ENCODE data around the gene ANKRD11.

Gene ANKRD11

DNA sequence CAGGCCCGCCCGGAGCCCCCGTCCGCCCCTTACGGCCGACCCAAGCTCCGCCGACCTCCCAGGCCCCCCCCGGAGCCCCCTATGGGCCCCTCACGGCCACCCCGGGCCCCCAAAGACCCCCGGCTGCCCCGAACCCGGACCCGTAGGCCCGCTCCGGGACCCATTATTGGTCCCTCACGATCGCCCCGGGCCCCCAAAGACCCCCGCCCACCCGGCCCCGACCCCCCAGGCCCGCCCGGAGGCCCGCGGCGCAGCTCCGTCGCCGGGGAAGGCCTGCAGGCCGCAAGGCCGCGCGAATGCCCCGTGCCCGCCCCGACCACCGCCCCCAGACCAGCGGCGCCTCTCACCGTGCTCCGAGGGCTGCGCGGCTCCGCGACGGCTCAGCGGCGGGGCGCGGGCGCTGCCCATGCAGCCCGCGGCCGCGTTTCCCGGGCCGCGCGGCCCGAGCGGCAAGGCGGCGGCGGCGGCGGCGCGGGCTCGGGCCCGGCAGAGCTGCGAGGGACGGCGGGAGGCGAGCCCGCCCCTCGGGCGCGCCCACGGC lies 393 bp downstream of the ANKRD11 start:
- DNase-seq (ENCODE audit: extremely low read depth, low read depth): no peak
- TF ChIP-seq, protein P1, sequence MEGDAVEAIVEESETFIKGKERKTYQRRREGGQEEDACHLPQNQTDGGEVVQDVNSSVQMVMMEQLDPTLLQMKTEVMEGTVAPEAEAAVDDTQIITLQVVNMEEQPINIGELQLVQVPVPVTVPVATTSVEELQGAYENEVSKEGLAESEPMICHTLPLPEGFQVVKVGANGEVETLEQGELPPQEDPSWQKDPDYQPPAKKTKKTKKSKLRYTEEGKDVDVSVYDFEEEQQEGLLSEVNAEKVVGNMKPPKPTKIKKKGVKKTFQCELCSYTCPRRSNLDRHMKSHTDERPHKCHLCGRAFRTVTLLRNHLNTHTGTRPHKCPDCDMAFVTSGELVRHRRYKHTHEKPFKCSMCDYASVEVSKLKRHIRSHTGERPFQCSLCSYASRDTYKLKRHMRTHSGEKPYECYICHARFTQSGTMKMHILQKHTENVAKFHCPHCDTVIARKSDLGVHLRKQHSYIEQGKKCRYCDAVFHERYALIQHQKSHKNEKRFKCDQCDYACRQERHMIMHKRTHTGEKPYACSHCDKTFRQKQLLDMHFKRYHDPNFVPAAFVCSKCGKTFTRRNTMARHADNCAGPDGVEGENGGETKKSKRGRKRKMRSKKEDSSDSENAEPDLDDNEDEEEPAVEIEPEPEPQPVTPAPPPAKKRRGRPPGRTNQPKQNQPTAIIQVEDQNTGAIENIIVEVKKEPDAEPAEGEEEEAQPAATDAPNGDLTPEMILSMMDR (IDR thresholded peaks at IDR 0.05; ENCODE audit: low read depth, low read length, missing control alignments): no peak
- peak overlapping the region; percentile 86 for H3K4me3 ChIP-seq (replicated peaks; ENCODE audit: low read depth, low read length)

DNA sequence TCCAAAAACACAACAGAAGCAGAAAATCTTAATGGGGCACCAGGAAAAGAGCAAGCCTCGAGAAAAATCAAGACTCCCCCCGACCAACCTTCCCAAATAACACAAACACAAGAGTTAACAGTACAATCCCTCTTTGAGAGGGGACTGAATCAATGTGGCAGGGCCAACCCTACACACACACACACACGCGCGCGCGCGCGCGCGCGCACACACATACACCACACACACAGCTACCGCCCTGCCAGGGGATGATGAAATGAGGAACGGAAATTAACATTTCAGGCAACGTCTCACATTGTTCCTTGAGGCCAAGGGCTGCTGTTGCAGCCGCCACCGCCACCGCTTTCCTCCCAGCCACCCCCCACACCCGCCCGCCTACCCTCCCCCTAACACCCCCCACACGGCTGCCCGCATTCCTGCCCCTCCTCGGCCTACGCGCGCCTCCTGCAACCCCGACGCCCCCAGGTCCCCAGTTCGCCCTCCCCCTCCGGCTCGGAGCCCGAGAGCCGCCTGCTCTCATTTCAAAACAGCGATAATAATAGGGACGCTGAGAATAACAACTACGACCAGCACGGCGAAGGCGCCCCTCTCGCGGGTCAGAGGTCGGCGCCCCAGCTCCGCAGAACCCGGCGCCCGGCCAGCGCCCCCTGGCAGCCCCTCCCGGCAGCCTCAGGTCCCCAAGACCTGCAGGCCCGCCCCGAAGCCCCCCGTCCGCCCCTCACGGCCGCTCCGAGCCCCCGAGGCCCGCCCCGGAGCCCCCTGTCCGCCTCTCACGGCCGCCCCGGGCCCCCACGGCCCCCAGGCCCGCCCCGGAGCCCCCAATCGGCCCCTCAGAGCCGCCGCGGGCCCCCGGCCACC lies 1.1 kb downstream of the ANKRD11 start:
- DNase-seq (ENCODE audit: extremely low read depth, low read depth): peak; percentile 72
- H3K4me3 ChIP-seq (replicated peaks; ENCODE audit: low read depth, low read length): peak overlapping the region; percentile 86
- TF ChIP-seq, protein P1 (IDR thresholded peaks at IDR 0.05; ENCODE audit: low read depth, low read length, missing control alignments): no peak

DNA sequence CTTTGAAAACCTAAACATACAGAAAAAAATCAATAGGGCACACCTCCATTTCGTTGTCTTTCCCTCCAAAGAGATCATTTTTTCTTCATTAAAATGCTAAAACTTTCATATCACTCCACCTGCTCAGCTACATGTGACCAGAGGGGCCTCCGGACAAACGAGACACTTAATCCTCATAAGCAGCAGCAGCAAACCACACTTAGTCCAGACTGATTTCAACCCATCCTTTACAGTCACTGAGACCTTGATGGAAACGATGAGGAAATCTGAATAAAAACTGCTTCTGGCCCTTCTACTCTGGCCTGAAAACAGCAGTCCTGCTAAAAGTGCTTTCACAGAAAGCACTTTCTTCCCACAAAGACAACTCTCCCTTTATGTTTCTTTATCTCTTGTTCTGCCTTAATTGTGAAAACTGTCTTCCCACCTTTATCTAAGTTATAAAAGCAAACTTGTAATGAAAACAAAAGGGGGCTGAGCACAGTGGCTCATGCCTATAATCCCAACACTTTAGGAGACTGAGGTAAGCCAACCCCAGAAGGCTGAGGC lies 4.6 kb downstream of the ANKRD11 start:
- DNase-seq (ENCODE audit: extremely low read depth, low read depth): no peak
- TF ChIP-seq, protein P1 (IDR thresholded peaks at IDR 0.05; ENCODE audit: low read depth, low read length, missing control alignments): no peak
- no peak overlapping the region for H3K4me3 ChIP-seq (replicated peaks; ENCODE audit: low read depth, low read length)

DNA sequence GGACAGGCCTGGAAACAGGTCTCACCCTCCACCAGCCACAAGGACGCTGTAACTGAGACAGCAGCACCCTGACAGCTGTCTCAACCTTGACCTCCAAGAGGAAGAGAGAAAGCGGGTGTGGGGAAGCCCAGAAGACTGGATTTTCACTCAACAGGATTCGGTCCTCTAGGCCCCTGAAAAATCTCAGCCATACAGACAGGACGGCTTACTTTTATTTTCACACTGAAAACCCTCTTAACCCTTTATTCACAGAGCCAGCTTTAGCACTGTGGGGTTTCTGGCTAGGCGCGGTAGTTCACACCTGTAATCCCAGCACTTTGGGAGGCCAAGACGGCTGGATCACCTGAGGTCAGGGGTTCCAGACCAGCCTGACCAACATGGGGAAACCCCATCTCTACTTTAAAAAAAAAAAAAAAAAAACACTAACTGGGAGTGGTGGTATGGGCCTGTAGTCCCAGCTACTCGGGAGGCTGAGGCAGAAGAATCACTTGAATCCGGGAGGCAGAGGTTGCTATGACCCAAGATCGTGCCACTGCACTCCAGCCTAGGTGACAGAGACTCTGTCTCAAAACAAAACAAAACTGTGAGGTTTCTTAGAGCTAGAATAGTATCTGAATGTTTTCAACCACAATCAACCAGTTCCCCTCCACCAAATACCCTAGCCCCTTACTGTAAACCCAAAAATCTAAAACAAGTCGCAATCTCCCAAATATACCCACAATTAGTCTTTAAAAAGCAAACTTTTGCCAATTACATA lies 5.3 kb downstream of the ANKRD11 start:
- H3K4me3 ChIP-seq (replicated peaks; ENCODE audit: low read depth, low read length): no peak overlapping the region
- DNase-seq (ENCODE audit: extremely low read depth, low read depth): no peak
- TF ChIP-seq, protein P1 (IDR thresholded peaks at IDR 0.05; ENCODE audit: low read depth, low read length, missing control alignments): no peak

DNA sequence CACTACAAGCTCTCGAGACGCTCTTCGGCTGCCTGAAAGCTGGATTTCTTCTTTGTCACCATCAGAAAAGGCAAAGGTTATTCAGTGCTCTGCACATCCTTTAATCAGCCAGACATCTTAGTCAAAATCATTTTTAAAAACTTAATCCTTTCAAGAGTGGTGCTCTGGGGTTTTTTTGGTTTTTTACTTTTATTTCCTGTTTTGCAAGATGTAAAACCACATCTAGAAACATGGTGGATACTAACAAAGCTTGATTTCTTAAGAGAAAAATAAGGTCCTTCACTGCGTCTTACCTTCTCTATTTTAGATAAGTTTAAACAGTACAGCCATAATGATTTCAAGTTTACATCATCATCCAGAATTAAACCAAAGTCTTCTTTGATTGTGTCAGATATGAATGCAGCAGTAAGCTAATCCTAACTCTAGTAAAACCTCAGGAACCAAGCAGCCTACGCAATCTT lies 6.3 kb downstream of the ANKRD11 start:
- H3K4me3 ChIP-seq (replicated peaks; ENCODE audit: low read depth, low read length): no peak overlapping the region
- TF ChIP-seq, protein P1 (IDR thresholded peaks at IDR 0.05; ENCODE audit: low read depth, low read length, missing control alignments): no peak
- DNase-seq (ENCODE audit: extremely low read depth, low read depth): no peak

DNA sequence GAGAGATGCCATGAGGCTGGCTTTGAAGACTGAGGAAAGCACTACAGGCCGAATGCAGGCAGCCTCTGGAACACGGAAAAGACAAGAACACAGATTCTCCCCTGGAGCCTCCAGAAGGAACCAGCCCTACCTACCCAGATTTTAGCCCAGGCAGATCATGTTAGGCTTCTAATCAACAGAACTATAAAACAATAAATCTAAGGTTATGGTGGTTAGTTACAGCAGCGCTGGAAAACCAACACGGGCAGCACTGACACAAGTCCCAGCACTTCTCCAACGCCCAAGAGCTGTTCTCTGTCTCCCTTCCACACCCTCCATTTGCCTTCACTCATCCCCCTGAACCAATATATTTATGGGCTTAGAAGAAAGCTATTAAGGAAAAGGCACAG lies 7.5 kb downstream of the ANKRD11 start:
- no peak overlapping the region for H3K4me3 ChIP-seq (replicated peaks; ENCODE audit: low read depth, low read length)
- TF ChIP-seq, protein P1 (IDR thresholded peaks at IDR 0.05; ENCODE audit: low read depth, low read length, missing control alignments): no peak
- DNase-seq (ENCODE audit: extremely low read depth, low read depth): no peak
